NCI-H2081 (cell line): ENCODE data around the gene FRS2.

Source experiments
- DNase-seq, 2 experiments: peaks; one replicate each; lab custom pipeline; 2025; lab: John Stamatoyannopoulos, UW

FRS2 gene

DNA sequence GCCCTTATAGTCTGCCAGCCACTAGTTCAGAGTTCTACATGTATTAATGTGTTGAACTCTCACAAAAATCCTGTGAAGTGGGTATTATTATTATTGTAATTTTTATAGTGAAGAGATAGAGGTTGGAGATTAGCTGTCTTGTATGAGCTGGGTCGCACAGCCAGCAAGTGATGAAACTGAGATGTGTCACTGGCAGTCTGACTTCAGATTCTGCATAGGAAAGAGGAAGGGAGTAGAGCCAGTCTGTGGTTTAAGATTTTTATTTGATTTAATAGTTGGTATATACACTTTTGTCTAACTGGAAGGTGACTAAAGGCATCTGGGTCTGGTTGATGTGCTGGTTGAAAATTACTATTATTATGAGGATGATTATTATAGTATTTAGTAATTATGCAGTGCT, 5.8 kb upstream of the FRS2 start:
- no peak for DNase-seq

- no peak for DNase-seq
Measured at GRCh38 chr12:69466867-69467266, 3.3 kb upstream of the FRS2 start.

DNA sequence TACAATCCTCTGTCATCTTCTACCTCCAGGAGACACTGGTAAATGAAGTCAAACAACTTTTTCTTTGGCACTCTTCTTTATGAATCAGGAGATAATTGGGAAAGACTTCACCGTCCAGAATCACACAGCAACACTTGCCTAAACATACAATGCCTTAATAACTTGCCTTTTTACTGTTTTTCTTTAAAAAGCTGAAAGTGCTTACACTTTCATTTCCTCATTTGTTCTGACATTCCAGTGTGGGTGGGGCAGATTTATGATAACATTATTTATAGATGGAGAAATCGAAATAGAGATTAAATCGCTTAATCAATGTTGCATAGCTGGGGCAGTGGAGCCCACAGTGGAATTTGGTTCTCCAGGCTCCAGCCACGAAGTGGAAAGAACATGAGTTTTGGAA, 2.8 kb upstream of the FRS2 start:
- DNase-seq = no peak

DNA sequence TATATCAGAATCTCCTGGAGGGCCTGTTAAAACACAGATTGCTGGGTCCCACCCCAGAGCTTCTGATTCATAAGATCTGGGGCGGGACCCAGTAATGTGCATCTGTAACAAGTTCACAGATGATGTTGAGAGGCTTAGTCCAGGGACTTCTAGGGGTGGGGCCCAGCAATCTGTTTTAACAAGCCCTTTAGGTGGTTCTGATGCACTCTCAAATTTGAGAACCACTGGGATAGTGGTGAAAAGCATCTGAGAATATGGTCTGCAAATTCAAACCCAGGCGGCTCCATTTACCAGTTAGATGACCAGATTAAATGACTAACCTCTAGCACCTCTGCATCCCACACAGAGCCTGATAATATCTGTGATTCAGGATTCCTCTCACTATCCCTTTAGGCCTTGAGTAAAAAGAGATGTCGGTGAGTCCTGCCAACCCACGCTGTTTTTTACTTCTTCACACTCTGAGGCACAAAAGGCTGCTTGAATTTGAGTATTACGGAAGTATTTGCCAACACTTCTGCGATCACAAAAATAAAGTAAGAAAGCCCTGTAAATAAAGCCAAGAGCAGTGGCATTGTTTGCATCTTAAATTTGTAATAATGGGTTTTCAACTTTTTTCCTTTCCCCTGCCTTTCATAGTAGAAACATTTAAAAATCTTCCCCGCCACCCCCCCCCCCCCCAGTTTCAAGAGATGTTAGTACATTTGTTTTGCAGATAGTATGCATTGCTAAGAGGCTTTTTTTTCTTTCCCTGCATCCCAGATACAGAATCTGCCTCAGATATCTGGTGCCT, 1.8 kb upstream of the FRS2 start:
- DNase-seq = no peak

GRCh38 chr12:69469854-69470188, 367 bp upstream of the FRS2 start:
- DNase-seq = no peak

- DNase-seq = no peak
Measured at GRCh38 chr12:69471076-69471430, 865 bp downstream of the FRS2 start.

- no peak for DNase-seq
Measured at GRCh38 chr12:69471667-69472385, 1.6 kb downstream of the FRS2 start.

GRCh38 chr12:69473262-69473661, 3.1 kb downstream of the FRS2 start:
- no peak for DNase-seq

GRCh38 chr12:69474456-69474855, 4.3 kb downstream of the FRS2 start:
- no peak for DNase-seq

DNA sequence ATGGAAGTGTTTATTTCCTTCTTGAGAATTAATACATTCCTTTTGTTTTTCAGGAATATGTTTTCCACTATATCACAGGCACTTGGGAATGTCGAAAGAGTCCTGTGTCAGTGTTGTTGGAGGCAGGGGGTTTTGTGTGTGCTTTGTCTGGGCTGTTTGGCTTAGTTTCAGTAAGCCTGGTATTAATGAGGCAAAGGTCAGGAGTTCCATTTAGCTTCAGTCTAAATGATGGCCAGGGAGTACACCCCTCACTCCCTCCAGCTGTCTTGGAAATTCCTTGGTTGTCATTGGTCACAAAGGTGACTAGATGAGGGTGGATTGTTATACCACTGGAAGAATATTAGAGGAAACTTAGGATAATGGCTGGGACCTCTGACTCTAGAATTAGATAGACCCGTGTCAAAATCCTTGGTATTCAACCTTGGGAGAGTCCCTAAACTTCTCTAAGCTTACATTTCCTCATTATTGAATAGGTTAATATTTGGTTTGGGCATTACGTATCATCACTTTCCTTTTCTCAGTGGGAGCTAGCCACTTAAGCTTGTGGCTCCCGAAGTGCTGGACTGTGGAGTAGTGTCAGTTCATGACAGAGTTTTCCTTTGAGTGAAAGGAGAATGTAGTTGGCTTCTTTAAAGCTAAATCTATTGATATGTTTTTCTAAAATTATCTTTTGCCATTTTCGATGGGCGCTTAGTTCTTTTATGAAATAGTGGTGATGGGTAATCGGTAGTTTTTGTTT, 5.2 kb downstream of the FRS2 start:
- DNase-seq = no peak

- DNase-seq = no peak
Measured at GRCh38 chr12:69476276-69477017, 6.3 kb downstream of the FRS2 start.

GRCh38 chr12:69479675-69480074, 9.5 kb downstream of the FRS2 start:
- DNase-seq = no peak

- no peak for DNase-seq
Measured at GRCh38 chr12:69480698-69481097, 10.5 kb downstream of the FRS2 start.

DNA sequence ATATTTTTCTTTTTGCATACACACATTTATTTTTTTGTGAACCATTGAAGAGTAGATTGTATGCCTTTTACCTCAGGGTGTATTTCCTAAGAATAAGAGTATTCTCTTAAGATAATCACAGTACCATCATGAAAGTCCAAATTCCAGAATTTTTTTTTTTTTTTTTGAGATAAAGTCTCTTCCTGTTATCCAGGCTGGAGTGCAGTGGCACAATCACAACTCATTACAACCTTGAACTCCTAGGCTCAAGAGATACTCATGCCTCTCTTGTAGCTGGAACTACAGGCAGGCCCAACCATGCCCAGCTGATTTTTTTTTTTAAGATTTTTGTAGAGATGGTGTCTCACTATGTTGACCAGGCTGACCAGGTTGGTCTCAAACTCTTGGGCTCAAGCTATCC, 10.9 kb downstream of the FRS2 start:
- DNase-seq = no peak

- DNase-seq = no peak
Measured at GRCh38 chr12:69483700-69484099, 13.5 kb downstream of the FRS2 start.

DNA sequence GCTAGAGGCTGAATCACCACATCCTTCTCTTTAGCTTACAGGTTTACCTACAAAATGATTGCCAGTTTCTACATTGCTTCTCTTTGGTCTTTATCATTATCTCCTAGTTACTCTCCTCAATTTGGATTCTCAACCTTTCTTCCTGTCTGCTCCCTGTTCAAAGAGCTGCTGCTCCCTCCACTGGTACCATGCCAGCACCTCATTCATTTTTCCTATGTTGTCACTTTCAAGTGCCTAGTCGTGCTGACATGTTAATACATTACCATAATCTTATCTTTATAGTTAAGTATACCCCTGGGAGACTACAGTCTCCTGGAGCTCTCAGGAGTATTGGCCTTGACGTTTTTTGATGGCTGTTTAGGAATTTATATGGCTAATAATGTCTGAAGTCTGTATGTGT, 14.2 kb downstream of the FRS2 start:
- DNase-seq = peak in 1 of 2 experiments; percentile 13

DNA sequence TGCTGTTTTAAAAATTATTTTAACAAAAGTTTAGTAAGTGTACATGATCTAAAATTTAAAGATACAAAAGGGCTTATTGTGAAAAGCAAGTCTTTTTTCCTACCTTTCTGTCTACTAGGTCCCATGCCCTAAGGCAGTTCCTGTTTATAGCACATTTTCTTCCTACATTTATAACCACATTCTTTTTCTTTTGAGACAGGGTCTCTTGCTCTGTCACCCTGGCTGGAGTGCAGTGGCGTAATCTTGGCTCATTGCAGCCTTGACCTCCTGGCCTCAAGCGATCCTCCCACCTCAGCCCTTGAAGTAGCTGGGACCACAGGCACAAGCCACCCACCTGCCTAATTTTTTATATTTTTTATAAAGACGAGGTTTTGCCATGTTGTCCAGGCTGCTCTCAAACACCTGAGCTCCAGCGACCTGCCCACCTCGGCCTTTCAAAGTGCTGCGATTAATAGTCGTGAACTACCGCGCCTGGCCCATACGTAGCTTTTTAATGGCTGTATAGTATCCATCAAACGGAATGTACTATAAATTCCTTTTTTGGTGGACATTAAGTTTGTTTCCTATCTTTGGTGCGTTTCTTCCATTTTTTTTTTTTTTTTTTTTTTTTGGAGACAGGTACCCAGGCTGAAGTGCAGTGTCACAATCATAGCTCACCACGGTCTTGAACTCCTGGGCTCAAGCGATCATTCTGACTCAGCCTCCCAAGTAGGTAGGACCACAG, 20.9 kb downstream of the FRS2 start:
- no peak for DNase-seq

- no peak for DNase-seq
Measured at GRCh38 chr12:69492739-69493138, 22.6 kb downstream of the FRS2 start.

DNA sequence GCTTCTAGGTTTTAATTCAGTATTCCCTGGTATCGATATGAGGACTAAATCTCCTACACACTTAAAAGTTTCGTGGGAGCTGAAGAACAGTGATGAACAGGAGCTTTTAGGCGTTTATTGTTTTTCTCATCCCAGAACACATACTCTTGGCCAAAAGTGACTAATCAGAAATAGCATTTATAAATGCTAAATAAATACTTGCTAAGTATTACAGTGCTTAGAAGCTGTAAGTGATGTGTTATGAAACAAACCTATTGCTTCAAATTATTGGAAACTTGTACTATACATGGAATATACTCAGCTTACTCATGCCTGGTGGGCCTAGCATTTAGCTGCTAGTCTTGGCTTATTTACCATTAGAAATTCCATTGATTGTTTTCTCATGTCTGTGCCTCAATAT, 24.9 kb downstream of the FRS2 start:
- no peak for DNase-seq

GRCh38 chr12:69497308-69498026, 27.3 kb downstream of the FRS2 start:
- no peak for DNase-seq

GRCh38 chr12:69500631-69501030, 30.4 kb downstream of the FRS2 start:
- DNase-seq = no peak
